ENCODE results near the gene RAB3GAP1. TPM values are rescaled to one million over a fixed set of nuclear protein-coding genes. Genes with fewer than 3 reads are reported as not detected.

The RAB3GAP1 gene
- total RNA-seq, 2 experiments from 2014 or later: 40.2 to 63.6 TPM

- intact Hi-C loops (cut with micrococcal nuclease; ENCODE audit: unreplicated experiment): no loop called here
- Histone ChIP-seq H3K4me1 (ENCODE audit: insufficient read depth, low read length, poor library complexity, severe bottlenecking) (no peaks in the 10 kb centered on the region), H3K9me3 (ENCODE audit: low read length) (peaks cover 55% of the 10 kb centered on the region), H3K4me3 (ENCODE audit: low read depth, low read length, poor library complexity, severe bottlenecking) (no peak overlapping the region), H3K4me2 (ENCODE audit: low read length) (no peak overlapping the region), H3K27ac (ENCODE audit: low read depth, low read length, poor library complexity, severe bottlenecking) (no peak overlapping the region), H3K9me2 (ENCODE audit: insufficient read depth, low read length) (no peaks in the 10 kb centered on the region), H2AFZ (ENCODE audit: low read length) (no peak overlapping the region), H3K36me3 (ENCODE audit: insufficient read depth, low read length) (peaks cover 89% of the 10 kb centered on the region), H3K79me2 (ENCODE audit: insufficient read depth, low read depth, low read length) (peaks cover 72% of the 10 kb centered on the region), H4K20me1 (ENCODE audit: insufficient read depth, low read length) (no peaks in the 10 kb centered on the region)
- ChIA-PET POLR2A (interaction anchor here (1.0 to 1.2 kb wide), 2 partner anchors 9 to 11 kb away, joined by 3 to 5 read pairs; no protein-coding TSS in a partner anchor), CTCF (ENCODE audit: unreplicated experiment) (no interaction called here)
- no TSS peak for BruUV-seq (replicated peaks)
- no peak for DNase-seq (ENCODE audit: low spot score)
- TF ChIP-seq EZH2phosphoT487 (IDR thresholded peaks at IDR 0.05; ENCODE audit: borderline replicate concordance, low read depth, low read length): no peak
- TF ChIP-seq CTCF (conservative IDR thresholded peaks at IDR 0.05; ENCODE audit: low read length): no peak
Observed at GRCh38 chr2:135066710-135067109, 14.6 kb downstream of the RAB3GAP1 start.

GRCh38 chr2:135072125-135072997 lies 20.3 kb downstream of the RAB3GAP1 start:
- no TSS peak for BruUV-seq (replicated peaks)
- no peak overlapping the region for H3K4me2 ChIP-seq (ENCODE audit: low read length)
- H3K4me3 ChIP-seq (ENCODE audit: low read depth, low read length, poor library complexity, severe bottlenecking): no peak overlapping the region
- ChIA-PET CTCF (ENCODE audit: unreplicated experiment) (no interaction called here), POLR2A (no interaction called here)
- peaks cover 58% of the 10 kb centered on the region for H3K9me3 ChIP-seq (ENCODE audit: low read length)
- H2AFZ ChIP-seq (ENCODE audit: low read length): no peak overlapping the region
- no peaks in the 10 kb centered on the region for H3K4me1 ChIP-seq (ENCODE audit: insufficient read depth, low read length, poor library complexity, severe bottlenecking)
- no peaks in the 10 kb centered on the region for H3K9me2 ChIP-seq (ENCODE audit: insufficient read depth, low read length)
- TF ChIP-seq CTCF (conservative IDR thresholded peaks at IDR 0.05; ENCODE audit: low read length): no peak
- TF ChIP-seq EZH2phosphoT487 (IDR thresholded peaks at IDR 0.05; ENCODE audit: borderline replicate concordance, low read depth, low read length): no peak
- peaks cover 28% of the 10 kb centered on the region; the same call in 1 of the 2 replicates for H3K79me2 ChIP-seq (ENCODE audit: insufficient read depth, low read depth, low read length)
- no peaks in the 10 kb centered on the region for H4K20me1 ChIP-seq (ENCODE audit: insufficient read depth, low read length)
- DNase-seq (ENCODE audit: low spot score): peak; percentile 65
- intact Hi-C loops (cut with micrococcal nuclease; ENCODE audit: unreplicated experiment): no loop called here
- no peak overlapping the region for H3K27ac ChIP-seq (ENCODE audit: low read depth, low read length, poor library complexity, severe bottlenecking)
- H3K36me3 ChIP-seq (ENCODE audit: insufficient read depth, low read length): peaks cover 68% of the 10 kb centered on the region

- H3K4me2 ChIP-seq (ENCODE audit: low read length): no peak overlapping the region
- H3K27ac ChIP-seq (ENCODE audit: low read depth, low read length, poor library complexity, severe bottlenecking): no peak overlapping the region
- no TSS peak for BruUV-seq (replicated peaks)
- H3K9me3 ChIP-seq (ENCODE audit: low read length): peaks cover 50% of the 10 kb centered on the region
- POLR2A ChIA-PET: no interaction called here
- no peaks in the 10 kb centered on the region for H3K9me2 ChIP-seq (ENCODE audit: insufficient read depth, low read length)
- no peak overlapping the region for H3K4me3 ChIP-seq (ENCODE audit: low read depth, low read length, poor library complexity, severe bottlenecking)
- DNase-seq (ENCODE audit: low spot score): no peak
- H3K79me2 ChIP-seq (ENCODE audit: insufficient read depth, low read depth, low read length): peaks cover 23% of the 10 kb centered on the region
- TF ChIP-seq CTCF (conservative IDR thresholded peaks at IDR 0.05; ENCODE audit: low read length) (no peak), EZH2phosphoT487 (IDR thresholded peaks at IDR 0.05; ENCODE audit: borderline replicate concordance, low read depth, low read length) (no peak)
- intact Hi-C loops (cut with micrococcal nuclease; ENCODE audit: unreplicated experiment): no loop called here
- CTCF ChIA-PET (ENCODE audit: unreplicated experiment): no interaction called here
- H2AFZ ChIP-seq (ENCODE audit: low read length): no peak overlapping the region
- no peaks in the 10 kb centered on the region for H4K20me1 ChIP-seq (ENCODE audit: insufficient read depth, low read length)
- H3K36me3 ChIP-seq (ENCODE audit: insufficient read depth, low read length): peaks cover 62% of the 10 kb centered on the region
- no peaks in the 10 kb centered on the region for H3K4me1 ChIP-seq (ENCODE audit: insufficient read depth, low read length, poor library complexity, severe bottlenecking)
Observed at GRCh38 chr2:135074216-135074615, 22.1 kb downstream of the RAB3GAP1 start.
